Inflammatory macrophage treated with lipopolysaccharide for 1 hour (primary cell): ENCODE measurements around the gene ABCD1.

Source experiments
- DNase-seq, 2 donors: peaks; one replicate each; pipeline ENCODE4 v3.0.0-alpha.2; 2020 to 2022

Gene ABCD1

DNA sequence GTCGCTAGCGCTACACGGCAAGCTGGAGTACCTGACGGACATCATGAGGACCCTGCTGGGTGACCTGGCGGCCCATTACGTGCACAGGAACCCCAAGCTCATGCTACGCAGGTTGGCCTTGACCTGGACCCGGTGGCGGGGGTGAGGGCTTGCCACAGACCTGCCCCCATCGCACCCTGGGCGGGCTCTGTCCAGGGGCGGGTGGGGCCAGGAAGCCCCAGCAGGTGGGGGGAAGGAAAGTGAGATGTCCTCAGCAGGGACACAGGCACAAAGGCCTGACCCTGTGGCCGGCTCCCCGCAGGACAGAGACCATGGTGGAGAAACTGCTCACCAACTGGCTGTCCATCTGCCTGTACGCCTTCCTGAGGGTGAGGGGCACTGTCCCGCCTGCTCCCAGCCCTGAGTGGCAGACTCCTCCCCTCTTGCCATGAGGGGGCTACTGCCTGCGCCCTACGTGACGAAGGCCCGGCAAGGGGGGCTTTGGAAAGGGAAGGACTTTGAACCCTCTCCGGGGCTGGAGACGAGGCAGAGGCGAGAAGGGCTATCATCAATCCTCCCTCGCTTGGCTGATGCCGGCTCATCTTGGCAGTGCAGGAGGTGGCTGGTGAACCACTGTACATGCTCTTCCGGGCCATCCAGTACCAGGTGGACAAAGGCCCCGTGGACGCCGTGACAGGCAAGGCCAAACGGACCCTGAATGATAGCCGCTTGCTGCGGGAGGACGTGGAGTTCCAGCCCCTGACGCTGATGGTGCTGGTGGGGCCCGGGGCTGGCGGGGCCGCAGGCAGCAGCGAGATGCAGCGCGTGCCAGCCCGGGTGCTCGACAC is 50.9 kb downstream of the ABCD1 start:
- DNase-seq: no peak

DNA sequence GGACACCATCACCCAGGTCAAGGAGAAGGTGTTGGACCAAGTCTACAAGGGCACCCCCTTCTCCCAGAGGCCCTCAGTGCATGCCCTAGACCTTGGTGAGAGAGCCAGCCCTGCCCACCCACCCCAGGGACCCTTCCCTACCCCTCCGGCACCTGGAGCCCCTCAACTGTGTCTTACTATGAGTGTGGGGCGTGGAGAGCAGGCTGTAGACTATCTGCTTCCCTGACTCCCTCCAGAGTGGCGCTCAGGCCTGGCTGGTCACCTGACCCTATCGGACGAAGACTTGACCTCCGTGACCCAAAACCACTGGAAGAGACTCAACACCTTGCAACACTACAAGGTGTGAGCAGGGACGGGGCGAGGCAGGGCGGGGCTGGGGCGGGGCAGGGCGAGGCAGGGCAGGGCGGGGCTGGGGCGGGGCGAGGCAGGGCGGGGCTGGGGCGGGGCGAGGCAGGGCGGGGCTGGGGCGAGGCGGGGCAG is 51.5 kb downstream of the ABCD1 start:
- no peak for DNase-seq

DNA sequence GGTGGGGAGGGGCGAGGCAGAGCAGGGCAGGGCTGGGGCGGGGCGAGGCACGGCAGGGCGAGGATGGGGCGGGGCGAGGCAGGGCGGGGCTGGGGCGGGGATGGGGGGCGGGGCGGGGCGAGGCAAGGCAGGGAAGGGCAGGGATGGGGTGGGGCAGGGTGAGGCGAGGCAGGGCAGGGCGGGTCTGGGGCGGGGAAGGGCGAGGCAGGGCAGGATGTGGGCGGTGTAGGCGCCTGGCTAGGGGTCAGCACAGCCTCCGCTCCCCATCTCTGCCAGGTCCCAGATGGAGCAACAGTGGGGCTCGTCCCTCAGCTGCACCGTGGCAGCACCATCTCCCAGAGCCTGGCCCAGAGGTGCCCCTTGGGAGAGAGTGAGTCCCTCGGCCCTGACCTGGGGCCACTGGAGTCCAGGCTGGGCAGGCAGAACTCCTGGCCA is 52.0 kb downstream of the ABCD1 start:
- DNase-seq: no peak

DNA sequence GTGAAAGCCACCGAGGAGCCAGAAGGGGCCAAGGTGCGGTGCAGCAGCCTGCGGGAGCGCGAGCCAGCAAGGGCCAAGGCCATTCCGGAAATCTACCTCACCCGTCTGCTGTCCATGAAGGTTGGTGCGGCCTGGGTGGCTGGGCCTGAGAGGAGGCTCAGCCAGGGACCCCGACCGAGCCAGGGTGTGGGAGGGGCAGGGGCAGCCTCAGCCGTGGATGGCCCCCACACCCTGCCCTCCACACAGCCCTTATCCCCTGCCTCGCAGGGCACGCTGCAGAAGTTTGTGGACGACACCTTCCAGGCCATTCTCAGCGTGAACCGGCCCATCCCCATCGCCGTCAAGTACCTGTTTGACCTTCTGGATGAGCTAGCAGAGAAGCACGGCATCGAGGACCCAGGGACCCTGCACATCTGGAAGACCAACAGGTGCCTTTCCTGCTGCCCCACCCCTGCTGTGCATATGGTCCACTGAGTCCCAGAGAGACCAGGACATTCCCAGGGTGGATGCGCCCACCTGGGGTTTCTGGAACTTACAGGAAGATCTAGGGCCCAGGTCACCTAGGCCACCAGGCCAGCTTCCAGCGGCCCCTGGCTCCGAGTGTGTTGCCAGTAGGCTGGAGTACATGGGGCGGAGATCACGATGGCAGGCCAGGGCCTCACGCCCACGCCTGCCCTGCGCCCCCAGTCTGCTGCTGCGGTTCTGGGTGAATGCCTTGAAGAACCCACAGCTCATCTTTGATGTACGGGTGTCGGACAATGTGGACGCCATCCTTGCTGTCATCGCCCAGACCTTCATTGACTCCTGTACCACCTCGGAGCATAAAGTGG is 52.8 kb downstream of the ABCD1 start:
- DNase-seq: no peak

DNA sequence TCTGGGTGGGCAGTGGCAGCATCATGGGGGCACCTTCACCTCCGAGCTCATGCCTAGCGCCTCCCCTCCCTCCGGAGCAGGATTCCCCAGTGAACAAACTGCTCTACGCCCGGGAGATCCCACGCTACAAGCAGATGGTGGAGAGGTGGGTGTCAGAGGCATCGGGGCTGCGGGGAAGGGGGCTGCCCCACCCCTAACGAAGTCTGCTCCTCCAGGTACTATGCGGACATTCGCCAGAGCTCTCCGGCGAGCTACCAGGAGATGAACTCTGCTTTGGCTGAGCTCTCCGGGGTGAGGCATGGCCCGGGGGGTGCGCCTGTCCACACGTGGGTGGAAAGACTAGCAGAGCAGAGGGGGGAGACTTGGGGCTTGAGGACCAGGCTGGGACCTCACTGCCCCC is 53.5 kb downstream of the ABCD1 start:
- DNase-seq: no peak

DNA sequence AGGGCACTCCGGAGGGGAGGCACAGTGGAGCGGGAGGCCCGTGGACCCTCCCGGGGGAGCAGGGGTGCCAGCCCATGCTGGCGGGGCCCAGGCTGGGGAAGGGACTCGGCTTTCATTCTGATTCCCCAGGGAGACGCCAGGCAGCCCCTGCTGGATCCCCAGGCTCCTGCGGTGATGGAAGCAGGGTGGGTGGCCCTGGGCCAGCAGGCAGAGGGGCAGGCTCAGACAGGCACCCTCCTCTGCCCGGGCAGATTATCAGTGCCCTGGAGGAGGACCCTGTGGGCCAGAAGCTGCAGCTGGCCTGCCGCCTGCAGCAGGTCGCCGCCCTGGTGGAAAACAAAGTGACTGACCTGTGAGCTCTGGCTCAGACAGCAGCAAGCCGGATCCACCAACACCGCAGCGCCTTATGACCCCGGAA is 54.0 kb downstream of the ABCD1 start:
- DNase-seq: no peak

DNA sequence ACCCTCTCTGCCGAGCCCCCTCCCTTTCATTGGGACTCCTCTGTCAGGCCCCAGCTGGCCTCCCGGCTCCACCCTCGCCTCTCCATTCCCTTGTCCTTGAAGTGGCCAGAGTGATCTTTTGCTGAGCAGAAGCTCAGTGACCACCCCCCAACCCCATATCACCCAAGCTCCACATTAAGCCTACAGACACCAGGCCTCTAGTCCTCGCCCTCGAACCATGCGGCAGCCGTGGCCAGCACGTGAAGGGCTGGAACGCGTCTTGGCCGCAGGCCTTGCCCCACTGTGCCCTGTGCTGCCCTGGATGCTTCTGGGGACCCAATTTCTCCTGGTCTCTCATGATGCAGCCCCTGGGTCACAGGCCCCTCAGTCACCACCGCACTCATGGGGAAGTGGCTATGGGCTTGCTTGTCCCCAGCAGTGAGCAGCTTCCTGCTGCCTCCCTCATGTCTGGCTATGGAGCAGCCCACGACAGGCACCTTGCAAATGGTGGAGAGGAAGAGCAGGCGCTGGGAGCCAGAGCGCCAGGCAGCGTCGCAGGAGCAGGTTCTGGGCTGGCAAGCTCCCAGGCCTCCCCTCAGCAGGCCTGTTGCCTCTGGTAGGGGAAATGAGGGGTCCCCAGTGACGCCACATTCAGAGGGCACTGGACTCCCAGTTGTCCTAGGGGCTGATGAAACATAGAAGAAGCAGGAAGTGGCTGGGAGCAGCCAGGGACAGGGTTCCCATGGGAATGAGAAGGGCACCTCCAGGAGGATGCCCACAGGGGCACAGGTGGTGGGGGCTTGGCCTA is 55.4 kb downstream of the ABCD1 start:
- no peak for DNase-seq

DNA sequence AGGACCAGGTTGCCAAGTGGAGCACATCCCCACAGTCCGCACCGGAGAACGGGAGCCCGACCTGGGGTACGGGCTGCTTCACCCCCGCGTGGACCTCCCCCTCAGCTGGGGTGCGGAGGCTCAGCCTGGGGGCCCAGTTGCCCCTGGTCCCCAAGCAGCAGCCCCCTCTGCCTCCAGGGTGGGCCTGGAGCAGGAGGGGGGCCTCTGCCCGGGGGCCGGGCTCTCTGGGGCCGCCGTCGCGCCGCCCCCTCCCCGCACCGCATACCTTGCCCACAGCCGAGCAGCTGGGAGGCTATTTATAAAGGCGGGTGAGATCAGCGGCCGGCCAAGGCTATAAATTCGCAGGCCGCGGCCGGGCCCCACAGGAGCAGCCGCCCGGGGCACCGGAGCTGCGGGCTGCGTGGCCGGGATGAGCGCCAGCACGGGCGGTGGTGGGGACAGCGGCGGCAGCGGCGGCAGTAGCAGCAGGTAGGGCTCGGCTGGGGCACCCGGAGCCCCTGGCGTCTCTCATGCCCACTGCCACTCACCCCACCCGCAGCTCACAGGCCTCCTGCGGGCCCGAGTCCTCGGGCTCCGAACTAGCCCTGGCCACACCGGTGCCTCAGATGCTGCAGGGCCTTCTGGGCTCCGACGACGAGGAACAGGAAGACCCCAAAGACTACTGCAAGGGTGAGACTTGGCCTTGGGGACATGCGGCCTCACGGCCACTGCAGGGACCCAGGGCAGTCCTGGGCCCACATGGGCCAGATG is 56.2 kb downstream of the ABCD1 start, which contains the start of gene SRPK3:
Gene SRPK3 (plus strand): TSS at position 364 of the 750 bp plus-strand sequence. CDS start 46 bp downstream, at position 410.
- no peak for DNase-seq

DNA sequence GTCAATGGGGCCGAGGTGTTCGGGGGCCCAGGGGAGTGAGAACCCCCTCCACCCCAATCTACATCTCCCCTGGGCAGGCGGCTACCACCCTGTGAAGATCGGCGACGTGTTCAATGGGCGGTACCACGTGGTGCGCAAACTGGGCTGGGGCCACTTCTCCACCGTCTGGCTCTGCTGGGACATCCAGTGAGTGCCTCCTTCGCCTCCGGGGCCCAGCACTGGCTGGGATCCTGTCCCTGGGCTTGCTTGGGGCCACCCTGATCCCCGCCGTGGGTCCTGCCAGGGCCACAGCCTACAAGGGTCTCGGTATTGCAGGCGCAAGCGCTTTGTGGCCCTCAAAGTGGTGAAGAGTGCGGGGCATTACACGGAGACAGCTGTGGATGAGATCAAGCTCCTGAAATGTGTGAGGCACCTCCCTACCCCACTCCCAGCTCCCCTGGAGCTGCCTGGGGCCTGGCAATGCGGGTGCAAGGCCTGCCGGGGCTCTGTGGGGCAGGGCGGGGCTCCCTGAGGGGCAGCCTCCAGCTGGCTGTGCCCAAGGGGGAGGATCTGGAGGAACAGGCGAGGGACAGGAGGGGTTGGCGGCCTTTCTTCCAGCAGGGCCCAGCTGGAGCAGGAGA is 56.9 kb downstream of the ABCD1 start:
- no peak for DNase-seq

DNA sequence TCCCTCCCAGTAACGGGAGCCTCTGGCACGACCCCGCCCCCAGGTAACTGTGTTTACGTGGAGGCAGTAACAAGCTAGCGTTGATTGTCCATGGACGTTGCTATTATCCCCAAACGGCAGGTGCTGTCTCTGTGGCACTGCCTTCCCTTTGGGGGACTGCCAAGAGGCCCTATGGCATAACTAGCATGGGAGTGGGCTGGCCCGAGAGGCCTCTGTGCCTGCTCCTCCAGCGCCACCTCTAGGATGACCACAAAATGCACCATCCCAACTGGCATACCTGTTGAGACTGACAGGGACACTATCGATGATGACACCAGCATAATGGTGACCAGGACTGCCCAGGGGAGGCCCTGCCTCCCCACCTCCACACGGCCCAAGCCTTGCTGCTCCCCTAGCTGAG is 57.7 kb downstream of the ABCD1 start:
- DNase-seq: no peak

DNA sequence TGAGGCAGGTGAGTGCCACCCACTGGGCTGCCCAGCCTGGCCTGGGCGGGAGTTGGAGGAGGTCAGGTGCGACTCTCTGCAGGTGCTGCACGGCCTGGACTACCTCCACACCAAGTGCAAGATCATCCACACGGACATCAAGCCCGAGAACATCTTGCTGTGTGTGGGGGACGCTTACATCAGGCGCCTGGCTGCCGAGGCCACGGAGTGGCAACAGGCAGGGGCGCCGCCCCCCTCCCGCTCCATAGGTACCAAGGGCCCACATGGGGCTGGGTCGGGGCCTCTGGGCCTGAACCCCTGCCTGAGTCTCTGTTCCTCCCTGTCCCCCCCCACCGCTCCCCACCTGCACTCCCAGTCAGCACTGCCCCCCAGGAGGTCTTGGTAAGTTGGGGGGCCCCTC is 58.2 kb downstream of the ABCD1 start:
- DNase-seq: no peak

DNA sequence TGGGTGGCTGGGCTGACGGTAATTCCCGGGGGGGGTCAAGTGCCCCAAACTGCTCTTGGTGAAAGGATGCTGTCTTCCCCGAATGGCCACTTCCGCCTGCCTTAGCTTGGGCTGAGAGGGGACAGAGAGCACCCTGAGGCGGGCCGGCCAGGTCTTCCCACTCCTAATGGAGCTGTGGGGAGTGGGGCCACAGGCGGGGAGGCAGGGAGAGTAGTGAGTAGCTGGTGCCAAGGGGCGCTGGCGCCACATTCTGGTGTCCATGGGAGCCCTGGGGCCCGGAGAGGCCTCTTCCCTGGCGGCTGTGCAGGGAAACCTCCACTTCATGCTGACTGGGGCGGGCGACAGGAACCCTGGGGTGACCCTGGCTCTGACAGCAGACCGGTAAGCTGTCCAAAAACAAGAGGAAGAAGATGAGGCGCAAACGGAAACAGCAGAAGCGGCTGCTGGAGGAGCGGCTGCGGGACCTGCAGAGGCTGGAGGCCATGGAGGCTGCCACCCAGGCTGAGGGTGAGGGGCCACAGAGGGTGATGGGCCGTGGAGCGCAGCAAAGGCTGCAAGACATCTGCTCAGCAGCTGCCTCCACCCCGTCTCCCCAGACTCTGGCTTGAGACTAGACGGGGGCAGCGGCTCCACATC is 58.8 kb downstream of the ABCD1 start:
- no peak for DNase-seq

DNA sequence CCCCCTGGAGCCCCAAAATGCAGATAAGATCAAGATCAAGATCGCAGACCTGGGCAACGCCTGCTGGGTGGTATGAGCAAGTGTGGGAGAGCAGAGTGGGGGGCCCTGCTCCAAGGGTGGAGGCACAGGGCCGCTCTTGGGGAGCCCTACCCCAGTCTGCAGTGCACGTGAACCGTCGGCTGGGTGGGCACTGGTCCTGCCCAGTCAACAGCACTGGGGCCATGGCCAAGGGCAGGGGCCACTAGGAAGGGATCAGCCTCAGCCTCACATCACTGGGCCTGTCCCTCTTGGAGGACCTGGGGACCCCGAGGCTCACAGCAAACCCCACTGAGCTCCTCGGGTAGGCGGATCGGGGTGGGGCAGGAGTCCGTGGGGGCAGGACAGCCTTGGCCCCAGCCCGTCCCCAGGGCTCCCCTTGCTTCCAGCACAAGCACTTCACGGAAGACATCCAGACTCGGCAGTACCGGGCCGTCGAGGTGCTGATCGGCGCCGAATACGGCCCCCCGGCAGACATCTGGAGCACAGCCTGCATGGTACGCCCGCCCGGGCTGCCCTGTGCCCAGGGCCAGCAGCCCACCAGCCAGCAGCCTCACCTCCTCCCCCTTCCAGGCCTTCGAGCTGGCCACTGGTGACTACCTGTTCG is 59.8 kb downstream of the ABCD1 start:
- no peak for DNase-seq

DNA sequence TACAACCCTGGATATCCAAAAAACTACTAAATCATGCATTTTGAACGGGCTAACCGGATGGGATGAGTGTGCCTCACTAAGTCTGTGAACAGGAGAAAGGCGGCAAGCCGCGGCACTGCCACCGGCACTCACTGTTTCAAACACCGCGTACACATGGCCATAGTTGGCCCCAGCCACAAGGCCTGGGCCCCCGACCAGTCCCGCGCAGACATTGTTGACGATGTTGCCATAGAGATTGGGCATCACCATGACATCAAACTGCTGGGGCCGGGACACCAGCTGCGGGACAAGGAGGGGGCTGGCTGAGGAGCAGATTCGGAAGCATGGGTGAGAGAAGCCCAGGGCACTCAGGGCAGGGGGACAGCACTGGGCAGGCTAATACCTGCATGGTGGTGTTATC is 62.0 kb downstream of the ABCD1 start:
- no peak for DNase-seq

DNA sequence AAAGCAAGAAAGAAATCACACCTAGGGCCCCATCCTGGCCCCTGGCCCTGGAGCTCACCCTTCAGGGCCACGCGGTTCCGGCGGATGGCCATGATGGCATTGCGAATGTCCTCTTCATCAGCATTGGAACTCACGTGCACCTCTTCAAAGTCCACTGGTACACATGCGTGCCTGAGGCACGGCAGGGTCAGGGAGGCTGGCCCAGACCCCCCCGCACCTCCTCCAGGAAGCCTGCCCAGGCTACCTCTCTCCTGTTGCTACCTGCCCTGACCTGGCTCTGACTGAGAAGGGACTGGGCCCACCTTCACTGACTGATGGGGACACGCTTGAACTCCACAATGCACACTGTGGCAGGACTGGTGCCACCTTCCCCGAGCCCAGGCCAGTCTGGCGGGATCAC is 65.0 kb downstream of the ABCD1 start:
- no peak for DNase-seq

DNA sequence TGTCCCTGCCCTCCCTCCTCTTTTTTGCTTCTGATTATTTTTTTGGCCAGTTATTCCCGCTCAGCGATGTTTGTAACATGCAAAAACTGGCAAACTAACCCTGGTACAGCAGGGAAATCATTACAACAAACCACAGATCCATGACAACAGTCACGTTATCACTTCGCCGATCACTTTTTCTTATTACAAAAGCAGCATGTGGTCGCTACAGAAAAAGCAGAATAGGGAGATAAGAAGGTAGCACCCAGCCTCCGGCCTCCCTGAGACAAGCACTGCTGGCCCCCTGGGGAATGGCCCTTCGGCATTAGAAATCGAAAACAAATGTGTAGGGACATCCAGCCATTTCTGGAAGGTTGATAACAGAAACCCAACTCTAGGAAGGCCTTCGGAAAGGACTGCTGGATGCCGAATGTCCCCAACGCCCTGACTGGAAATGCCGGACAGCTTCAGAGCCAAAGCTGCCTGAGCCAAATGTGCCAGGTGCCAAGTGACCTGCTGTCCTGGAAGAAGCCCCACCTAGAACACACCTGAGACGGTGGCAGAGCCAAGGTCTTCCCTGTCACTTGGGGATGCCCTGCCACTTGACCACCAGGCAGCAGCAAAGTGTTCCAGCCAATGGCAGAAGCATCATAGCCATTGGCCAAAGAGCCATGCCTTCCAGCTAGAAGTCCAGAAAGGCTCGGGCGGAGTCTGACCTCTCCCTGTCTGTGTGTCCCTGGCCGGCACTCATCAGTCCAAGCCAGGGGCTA is 66.6 kb downstream of the ABCD1 start:
- DNase-seq: no peak

DNA sequence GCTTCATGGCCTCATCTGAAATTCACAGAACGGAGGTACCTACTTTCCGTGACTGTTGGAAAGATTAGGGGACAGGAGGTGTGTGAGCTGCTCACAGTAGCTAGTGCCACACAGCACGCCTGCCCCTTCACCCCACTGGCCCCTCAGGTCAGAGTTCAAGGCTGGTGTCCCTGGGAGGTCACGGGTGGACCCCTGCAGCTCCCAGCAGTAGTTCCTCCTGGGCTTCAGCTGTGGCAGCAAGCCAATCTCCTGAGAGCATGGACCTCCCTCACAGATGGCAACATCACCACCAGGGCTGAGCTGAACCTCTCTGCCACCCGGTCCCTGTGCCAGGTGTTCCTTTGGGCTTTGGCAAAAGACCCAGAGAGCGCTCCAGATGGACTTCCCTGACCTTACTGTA is 67.7 kb downstream of the ABCD1 start:
- DNase-seq: no peak

DNA sequence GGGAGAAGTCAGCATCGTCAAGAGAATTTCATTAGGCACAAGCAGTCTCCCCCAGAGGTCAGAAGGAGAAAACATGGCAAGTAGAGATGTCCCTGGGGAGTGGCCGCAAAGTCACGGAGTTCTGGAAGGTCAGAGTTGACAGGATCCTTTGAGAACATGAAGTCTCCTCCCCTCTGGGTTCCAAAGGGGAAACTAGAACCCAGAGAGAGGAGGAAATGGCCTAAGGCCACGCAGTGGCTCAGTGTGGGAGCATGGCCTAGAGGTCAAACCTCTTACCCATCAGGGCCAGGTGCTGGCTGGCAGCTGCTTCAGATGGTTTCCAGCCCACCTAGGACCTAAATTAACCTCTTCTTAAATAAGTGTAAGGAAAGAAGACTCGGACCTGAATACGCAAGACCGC is 68.6 kb downstream of the ABCD1 start:
- peak; percentile 44 to 56 for DNase-seq
